K562 (cell line): ENCODE results near the gene HNRNPM. TPM values are rescaled to one million over a fixed set of nuclear protein-coding genes. Genes with fewer than 3 reads are reported as not detected.

Source experiments
- ATF1 ChIP-seq, 2 experiments: fragments of 450-650 bp in 1 of 2; IDR thresholded peaks; 2 replicates each; pipeline ENCODE4 v1.6.1; 2016; ENCODE audit warnings: missing compliant biosample characterization in 1 of 2, missing genetic modification characterization in 1 of 2
- ATF7 ChIP-seq: fragments of 450-650 bp; IDR thresholded peaks from 2 replicates; pipeline ENCODE4 v1.7.1; 2014; ENCODE audit warnings: mild to moderate bottlenecking, moderate library complexity
- CBFB ChIP-seq: sonication (generic); formaldehyde crosslinking; IDR thresholded peaks from 2 replicates; pipeline ENCODE4 v1.4.0; 2020; ENCODE audit warnings: mild to moderate bottlenecking, missing genetic modification reagents
- FIP1L1 ChIP-seq: fragments of 200-400 bp; formaldehyde crosslinking; IDR thresholded peaks from 2 replicates; pipeline ENCODE4 v1.6.1; 2018; ENCODE audit warnings: mild to moderate bottlenecking, low read depth, low read length; ENCODE audit not compliant: poor library complexity, severe bottlenecking
- JUN ChIP-seq, 2 experiments: sonication (generic) in 1 of 2; formaldehyde crosslinking in 1 of 2; IDR thresholded peaks; 2 replicates each; pipeline versions ENCODE4 v1.6.1 to v1.8.0; 2012 to 2022; ENCODE audit warnings: borderline replicate concordance in 2 of 2, mild to moderate bottlenecking in 2 of 2, improper control_type of control experiment in 1 of 2, low read depth in 1 of 2, low read length in 1 of 2, missing genetic modification reagents in 1 of 2
- MAFK ChIP-seq: IDR thresholded peaks from 2 replicates; pipeline ENCODE4 v1.6.1; 2011; ENCODE audit warnings: low read length, improper control_type of control experiment
- MXI1 ChIP-seq: IDR thresholded peaks from 2 replicates; pipeline ENCODE4 v1.6.1; 2011; ENCODE audit warnings: low read depth, mild to moderate bottlenecking, improper control_type of control experiment, low read length
- PHF8 ChIP-seq: fragments of 200-600 bp; sonication (generic); IDR thresholded peaks from 2 replicates; pipeline ENCODE4 v1.6.1; 2012; ENCODE audit warnings: mixed run types, mild to moderate bottlenecking, inconsistent platforms, low read length, moderate library complexity, borderline replicate concordance
- RBM14 ChIP-seq: fragments of 200-400 bp; formaldehyde crosslinking; IDR thresholded peaks from 2 replicates; pipeline ENCODE4 v1.6.1; 2018; ENCODE audit warnings: low read depth, mild to moderate bottlenecking, low read length, moderate library complexity, borderline replicate concordance; ENCODE audit not compliant: insufficient read depth
- SIN3A ChIP-seq, 2 experiments: fragments of 150-350 bp in 1 of 2; IDR thresholded peaks; 2 replicates each; pipeline ENCODE4 v1.6.1; 2011 to 2016; ENCODE audit warnings: borderline replicate concordance in 2 of 2, low read depth in 2 of 2, low read length in 2 of 2, mild to moderate bottlenecking in 2 of 2, moderate library complexity in 2 of 2; ENCODE audit not compliant: control insufficient read depth in 1 of 2
- SMARCE1 ChIP-seq: fragments of 450-650 bp; IDR thresholded peaks from 2 replicates; pipeline ENCODE4 v1.7.1; 2016; ENCODE audit warnings: mild to moderate bottlenecking
- XRCC5 ChIP-seq: fragments of 200-400 bp; formaldehyde crosslinking; IDR thresholded peaks from 2 replicates; pipeline ENCODE4 v1.6.1; 2017; ENCODE audit warnings: low read depth, mild to moderate bottlenecking, low read length
- ZNF263 ChIP-seq: sonication (generic); formaldehyde crosslinking; IDR thresholded peaks from 2 replicates; pipeline ENCODE4 v1.8.0; 2022; ENCODE audit warnings: mild to moderate bottlenecking, missing genetic modification reagents, borderline replicate concordance
- polyA plus RNA-seq, 8 experiments: library from polyadenylated mRNA; depleted of rRNA in 4 of 8; stranded (reverse) in 5 of 8; unstranded in 3 of 8; fragments of >200 nt; fragmentation: Nextera tagmentation in 2 of 8; fragmentation: Illumina TruSeq in 1 of 8; extraction: Ambion mirVana in 2 of 8; extraction: Trizol in 1 of 8; gene quantifications; 2 replicates each; pipeline versions ENCODE4 v1.2.1 to v1.2.3, GENCODE V29; 2011 to 2014; ENCODE audit warnings: inconsistent platforms in 1 of 8, missing spikeins in 1 of 8
- total RNA-seq, 7 experiments: library from RNA; depleted of rRNA in 6 of 7; stranded (reverse); fragments of >200 nt in 6 of 7; fragmentation: Illumina TruSeq in 2 of 7; extraction: Trizol in 2 of 7; gene quantifications; 2 replicates each; pipeline versions ENCODE4 v1.2.1 to v1.2.3, GENCODE V29; 2011 to 2021; ENCODE audit warnings: low replicate concordance in 1 of 7
- TF ChIP-seq, protein P1 (sequence below), 2 experiments: fragments of 450-650 bp; conservative IDR thresholded peaks; 2 replicates each; pipeline ENCODE4 v1.6.1; 2017; ENCODE audit warnings: mild to moderate bottlenecking in 2 of 2, moderate library complexity in 2 of 2
- TF ChIP-seq, protein P2 (sequence below): sonication (generic); formaldehyde crosslinking; IDR thresholded peaks from 2 replicates; pipeline ENCODE4 v1.8.0; 2022; ENCODE audit warnings: mild to moderate bottlenecking, missing genetic modification reagents
- TF ChIP-seq, protein P3 (sequence below): sonication (generic); formaldehyde crosslinking; IDR thresholded peaks from 2 replicates; pipeline ENCODE4 v1.8.0; 2022; ENCODE audit warnings: missing genetic modification reagents, mild to moderate bottlenecking, borderline replicate concordance
- TF ChIP-seq, protein P4 (sequence below), 2 experiments: IDR thresholded peaks; 2 replicates each; pipeline ENCODE4 v1.6.1; 2011; ENCODE audit warnings: borderline replicate concordance in 1 of 2, control low read depth in 1 of 2, low read depth in 1 of 2, low read length in 1 of 2, mild to moderate bottlenecking in 1 of 2, mixed read lengths in 1 of 2, moderate library complexity in 1 of 2; ENCODE audit not compliant: insufficient read depth in 1 of 2, insufficient read length in 1 of 2, poor library complexity in 1 of 2, severe bottlenecking in 1 of 2; ENCODE audit errors: extremely low read depth in 1 of 2
- TF ChIP-seq, protein P5 (sequence below): sonication (generic); formaldehyde crosslinking; IDR thresholded peaks from 2 replicates; pipeline ENCODE4 v1.9.0; 2022; ENCODE audit warnings: mild to moderate bottlenecking, missing genetic modification reagents

Gene HNRNPM
- total and polyA plus RNA-seq, 9 of the 15 experiments (the other 6 are each of a cell fraction or from before 2014, with no cell fraction given) = 11.1 to 340 (median 195) TPM

- TF ChIP-seq, protein P1, sequence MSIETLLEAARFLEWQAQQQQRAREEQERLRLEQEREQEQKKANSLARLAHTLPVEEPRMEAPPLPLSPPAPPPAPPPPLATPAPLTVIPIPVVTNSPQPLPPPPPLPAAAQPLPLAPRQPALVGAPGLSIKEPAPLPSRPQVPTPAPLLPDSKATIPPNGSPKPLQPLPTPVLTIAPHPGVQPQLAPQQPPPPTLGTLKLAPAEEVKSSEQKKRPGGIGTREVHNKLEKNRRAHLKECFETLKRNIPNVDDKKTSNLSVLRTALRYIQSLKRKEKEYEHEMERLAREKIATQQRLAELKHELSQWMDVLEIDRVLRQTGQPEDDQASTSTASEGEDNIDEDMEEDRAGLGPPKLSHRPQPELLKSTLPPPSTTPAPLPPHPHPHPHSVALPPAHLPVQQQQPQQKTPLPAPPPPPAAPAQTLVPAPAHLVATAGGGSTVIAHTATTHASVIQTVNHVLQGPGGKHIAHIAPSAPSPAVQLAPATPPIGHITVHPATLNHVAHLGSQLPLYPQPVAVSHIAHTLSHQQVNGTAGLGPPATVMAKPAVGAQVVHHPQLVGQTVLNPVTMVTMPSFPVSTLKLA (conservative IDR thresholded peaks at IDR 0.05) = peak; percentile 95 to 97
- TF ChIP-seq RBM14 (0 out of 2 replicates have a peak, but pooled peaks have one; percentile 61), FIP1L1 (peak; percentile 34), XRCC5 (peak; percentile 47; the same call in 1 of the 2 replicates), ZNF263 (CRISPR knock-in tag) (peak; percentile 95), JUN (IDR thresholded peaks at IDR 0.05; ENCODE audit: borderline replicate concordance, low read depth, low read length) (no peak), JUN (CRISPR knock-in tag; IDR thresholded peaks at IDR 0.05; ENCODE audit: borderline replicate concordance) (no peak), MXI1 (0 out of 2 replicates have a peak, but pooled peaks have one; percentile 23), PHF8 (peak; percentile 53; the same call in 1 of the 2 replicates), CBFB (CRISPR knock-in tag) (0 out of 2 replicates have a peak, but pooled peaks have one; percentile 32), ATF7 (peak; percentile 57), ATF1 (CRISPR knock-in tag; IDR thresholded peaks at IDR 0.05) (no peak), ATF1 (tag; IDR thresholded peaks at IDR 0.05) (peak; percentile 53; the same call in 1 of the 2 replicates), SMARCE1 (peak; percentile 34; the same call in 1 of the 2 replicates), MAFK (no peak), SIN3A (IDR thresholded peaks at IDR 0.05; ENCODE audit: borderline replicate concordance in 2 of 2, control insufficient read depth in 1 of 2, low read depth in 2 of 2, low read length in 2 of 2) (peak in 1 of 2 experiments; percentile 39; a peak in 1 of 4 replicates)
- TF ChIP-seq, protein P2, sequence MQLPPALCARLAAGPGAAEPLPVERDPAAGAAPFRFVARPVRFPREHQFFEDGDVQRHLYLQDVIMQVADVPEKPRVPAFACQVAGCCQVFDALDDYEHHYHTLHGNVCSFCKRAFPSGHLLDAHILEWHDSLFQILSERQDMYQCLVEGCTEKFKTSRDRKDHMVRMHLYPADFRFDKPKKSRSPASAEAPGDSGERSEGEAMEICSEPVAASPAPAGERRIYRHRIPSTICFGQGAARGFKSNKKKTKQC = 0 out of 2 replicates have a peak, but pooled peaks have one; percentile 16
- TF ChIP-seq, protein P3, sequence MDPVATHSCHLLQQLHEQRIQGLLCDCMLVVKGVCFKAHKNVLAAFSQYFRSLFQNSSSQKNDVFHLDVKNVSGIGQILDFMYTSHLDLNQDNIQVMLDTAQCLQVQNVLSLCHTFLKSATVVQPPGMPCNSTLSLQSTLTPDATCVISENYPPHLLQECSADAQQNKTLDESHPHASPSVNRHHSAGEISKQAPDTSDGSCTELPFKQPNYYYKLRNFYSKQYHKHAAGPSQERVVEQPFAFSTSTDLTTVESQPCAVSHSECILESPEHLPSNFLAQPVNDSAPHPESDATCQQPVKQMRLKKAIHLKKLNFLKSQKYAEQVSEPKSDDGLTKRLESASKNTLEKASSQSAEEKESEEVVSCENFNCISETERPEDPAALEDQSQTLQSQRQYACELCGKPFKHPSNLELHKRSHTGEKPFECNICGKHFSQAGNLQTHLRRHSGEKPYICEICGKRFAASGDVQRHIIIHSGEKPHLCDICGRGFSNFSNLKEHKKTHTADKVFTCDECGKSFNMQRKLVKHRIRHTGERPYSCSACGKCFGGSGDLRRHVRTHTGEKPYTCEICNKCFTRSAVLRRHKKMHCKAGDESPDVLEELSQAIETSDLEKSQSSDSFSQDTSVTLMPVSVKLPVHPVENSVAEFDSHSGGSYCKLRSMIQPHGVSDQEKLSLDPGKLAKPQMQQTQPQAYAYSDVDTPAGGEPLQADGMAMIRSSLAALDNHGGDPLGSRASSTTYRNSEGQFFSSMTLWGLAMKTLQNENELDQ (CRISPR knock-in tag) = no peak
- TF ChIP-seq, protein P4, sequence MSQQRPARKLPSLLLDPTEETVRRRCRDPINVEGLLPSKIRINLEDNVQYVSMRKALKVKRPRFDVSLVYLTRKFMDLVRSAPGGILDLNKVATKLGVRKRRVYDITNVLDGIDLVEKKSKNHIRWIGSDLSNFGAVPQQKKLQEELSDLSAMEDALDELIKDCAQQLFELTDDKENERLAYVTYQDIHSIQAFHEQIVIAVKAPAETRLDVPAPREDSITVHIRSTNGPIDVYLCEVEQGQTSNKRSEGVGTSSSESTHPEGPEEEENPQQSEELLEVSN (IDR thresholded peaks at IDR 0.05; ENCODE audit: borderline replicate concordance in 1 of 2, extremely low read depth in 1 of 2, insufficient read depth in 1 of 2, insufficient read length in 1 of 2, low read depth in 1 of 2, low read length in 1 of 2, poor library complexity in 1 of 2, severe bottlenecking in 1 of 2) = peak; percentile 76 to 78
- TF ChIP-seq, protein P5, sequence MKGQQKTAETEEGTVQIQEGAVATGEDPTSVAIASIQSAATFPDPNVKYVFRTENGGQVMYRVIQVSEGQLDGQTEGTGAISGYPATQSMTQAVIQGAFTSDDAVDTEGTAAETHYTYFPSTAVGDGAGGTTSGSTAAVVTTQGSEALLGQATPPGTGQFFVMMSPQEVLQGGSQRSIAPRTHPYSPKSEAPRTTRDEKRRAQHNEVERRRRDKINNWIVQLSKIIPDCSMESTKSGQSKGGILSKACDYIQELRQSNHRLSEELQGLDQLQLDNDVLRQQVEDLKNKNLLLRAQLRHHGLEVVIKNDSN (CRISPR knock-in tag) = peak; percentile 81
These were observed 61.1 kb downstream of the HNRNPM start (continued) for GRCh38 chr19:8505680-8506401.
